C4-2B (cell line): Measurements from ENCODE around the gene OCA2.

ENCODE experiments used
- H3K27ac ChIP-seq: fragments of 450-650 bp; 2 replicates; pipeline ENCODE4 v1.5.1; 2017
- CTCF ChIP-seq: fragments of 450-650 bp; conservative IDR thresholded peaks from 2 replicates; pipeline ENCODE4 v1.5.1; 2017; ENCODE audit warnings: mild to moderate bottlenecking
- ZFX ChIP-seq: fragments of 450-650 bp; IDR thresholded peaks from 2 replicates; pipeline ENCODE4 v1.6.1; 2017

Gene OCA2

GRCh38 chr15:28019594-28020309, 79.4 kb downstream of the OCA2 start:
- H3K27ac ChIP-seq: no peak overlapping the region
- TF ChIP-seq CTCF: 0 out of 2 replicates have a peak, but pooled peaks have one; percentile 4
- TF ChIP-seq ZFX: no peak

- H3K27ac ChIP-seq: no peak overlapping the region
- TF ChIP-seq ZFX: no peak
- no peak for TF ChIP-seq CTCF
Observed at GRCh38 chr15:28018291-28019044, 80.6 kb downstream of the OCA2 start.

- no peak overlapping the region for H3K27ac ChIP-seq
- TF ChIP-seq ZFX (no peak), CTCF (peak; percentile 47)
Observed at GRCh38 chr15:28017423-28017924, 81.6 kb downstream of the OCA2 start.

- H3K27ac ChIP-seq: no peak overlapping the region
- TF ChIP-seq ZFX (no peak), CTCF (no peak)
Observed at GRCh38 chr15:28015855-28016254, 83.3 kb downstream of the OCA2 start.

- no peak overlapping the region for H3K27ac ChIP-seq
- no peak for TF ChIP-seq CTCF
Observed at GRCh38 chr15:28014623-28015200, 84.4 kb downstream of the OCA2 start.

- TF ChIP-seq CTCF (no peak), ZFX (no peak)
- no peak overlapping the region for H3K27ac ChIP-seq
Observed at GRCh38 chr15:28013976-28014375, 85.1 kb downstream of the OCA2 start.

GRCh38 chr15:28013480-28013879, 85.6 kb downstream of the OCA2 start:
- TF ChIP-seq CTCF: no peak
- no peak for TF ChIP-seq ZFX
- no peak overlapping the region for H3K27ac ChIP-seq
